Measurements from ENCODE around the gene PIGH.
"Not testable (repeated sequence)": the region's sequence is repeated elsewhere in the genome, so short reads cannot be mapped to it uniquely, and the experiment has no call there.

The PIGH gene

DNA sequence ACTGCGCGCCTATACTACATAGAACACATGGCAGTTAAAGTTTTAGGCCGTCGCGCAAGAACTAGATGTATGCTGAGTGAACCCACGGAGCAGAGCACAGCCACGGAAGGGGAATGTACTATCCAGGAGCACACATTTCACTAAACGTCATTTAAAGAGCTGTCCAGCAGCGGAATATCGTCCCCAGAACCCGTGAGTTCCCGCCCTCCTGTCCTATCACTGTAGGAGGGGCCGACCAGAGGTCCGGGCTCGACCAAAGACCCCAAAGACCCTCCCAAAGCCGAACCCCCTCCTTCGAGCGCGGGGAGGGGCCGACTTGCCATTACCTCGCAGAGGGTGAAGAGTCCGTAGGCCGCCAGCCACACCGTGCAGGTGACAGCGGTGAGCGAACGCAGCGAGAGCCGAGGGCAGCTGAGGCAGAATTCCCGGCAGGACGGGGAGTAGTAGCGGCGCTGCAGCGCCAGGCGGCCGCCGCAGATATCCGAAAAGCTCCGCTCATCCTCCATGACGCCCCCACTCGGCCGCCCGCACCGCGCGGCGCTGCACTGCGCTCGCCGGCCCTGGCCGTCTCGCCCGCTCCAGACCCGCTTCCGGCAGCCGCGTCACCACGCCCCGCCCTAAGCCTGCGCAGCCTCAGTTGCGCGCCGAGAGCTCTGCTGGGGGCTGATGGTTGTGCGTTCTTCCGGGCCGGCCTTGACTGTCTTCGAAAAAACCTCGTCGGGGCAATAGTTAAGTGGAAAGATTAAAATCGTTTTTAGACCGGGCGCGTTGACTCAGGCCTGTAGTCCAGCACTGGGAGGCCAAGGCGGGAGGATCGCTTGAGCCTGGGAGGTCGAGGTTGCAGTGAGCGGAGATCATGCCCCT is at the start of gene PIGH:
PIGH (minus strand) TSS at position 571 of the 864 bp plus-strand sequence; CDS start at position 506, 65 bp downstream.
- peak; percentile 80 for DNase-seq

GRCh38 chr14:67646131-67646530 is 46.1 kb upstream of the PIGH start:
- no peak for DNase-seq

GRCh38 chr14:67645414-67645813 is 45.3 kb upstream of the PIGH start:
- no peak for DNase-seq

- DNase-seq, result no peak
Observed at GRCh38 chr14:67644428-67644827, 44.4 kb upstream of the PIGH start.

- no peak for DNase-seq
Observed at GRCh38 chr14:67643713-67644112, 43.6 kb upstream of the PIGH start.

DNA sequence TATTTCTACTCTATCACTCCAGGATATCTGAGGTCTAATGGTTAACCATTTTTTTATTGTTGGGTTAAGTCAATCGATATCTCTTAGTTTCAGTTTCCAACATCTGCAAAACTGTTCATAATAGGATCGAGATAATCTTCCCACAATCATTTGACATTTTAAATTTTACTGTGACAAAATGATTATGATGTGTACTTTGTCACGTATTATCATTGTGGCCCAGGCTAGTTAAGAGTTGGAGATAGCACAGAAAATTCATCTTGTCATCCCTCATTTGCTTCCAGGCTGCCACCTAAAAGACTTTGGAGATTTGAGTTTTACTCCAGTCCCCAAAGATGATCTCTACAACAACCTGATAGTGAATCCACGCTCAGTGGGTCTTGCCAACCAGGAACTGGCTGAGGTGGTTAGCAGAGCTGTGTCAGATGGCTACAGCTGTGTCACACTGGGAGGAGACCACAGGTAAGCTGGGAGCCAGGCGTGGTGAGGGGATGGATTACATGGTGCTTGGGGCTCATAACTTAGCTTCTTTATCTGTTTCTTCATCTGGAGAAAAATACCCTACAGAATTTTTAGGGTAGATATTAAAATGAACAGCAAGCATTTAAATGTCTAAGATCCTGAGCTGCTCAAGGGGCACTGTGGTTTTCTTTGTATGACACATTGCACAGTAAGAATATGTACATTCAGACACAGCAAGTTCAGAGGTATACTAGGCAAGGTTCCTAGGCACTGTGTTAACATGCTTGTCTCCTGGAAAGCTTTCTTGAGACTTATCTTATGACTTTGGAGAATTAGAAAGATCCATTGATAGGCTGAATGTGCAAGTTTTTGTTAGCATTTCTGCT is 42.1 kb upstream of the PIGH start:
- DNase-seq, result no peak

DNA sequence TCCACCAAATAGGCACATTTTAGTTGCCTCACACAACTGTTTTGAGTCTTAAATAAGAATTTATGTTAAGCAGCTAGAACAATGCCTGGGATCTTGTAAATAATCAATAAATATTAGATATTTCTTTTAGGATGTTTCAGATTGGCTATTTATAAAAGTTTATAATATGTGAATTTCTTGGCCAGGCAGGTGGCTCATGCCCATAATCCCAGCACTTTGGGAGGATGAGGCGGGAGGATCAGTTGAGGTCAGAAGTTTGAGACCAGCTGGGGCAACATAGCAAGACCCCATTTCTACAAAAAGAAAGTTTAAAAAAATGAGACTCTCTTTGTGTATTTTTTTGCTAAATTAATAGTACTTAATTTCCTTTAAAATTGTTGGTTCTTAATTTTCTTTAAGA is 41.4 kb upstream of the PIGH start:
- no peak for DNase-seq

DNA sequence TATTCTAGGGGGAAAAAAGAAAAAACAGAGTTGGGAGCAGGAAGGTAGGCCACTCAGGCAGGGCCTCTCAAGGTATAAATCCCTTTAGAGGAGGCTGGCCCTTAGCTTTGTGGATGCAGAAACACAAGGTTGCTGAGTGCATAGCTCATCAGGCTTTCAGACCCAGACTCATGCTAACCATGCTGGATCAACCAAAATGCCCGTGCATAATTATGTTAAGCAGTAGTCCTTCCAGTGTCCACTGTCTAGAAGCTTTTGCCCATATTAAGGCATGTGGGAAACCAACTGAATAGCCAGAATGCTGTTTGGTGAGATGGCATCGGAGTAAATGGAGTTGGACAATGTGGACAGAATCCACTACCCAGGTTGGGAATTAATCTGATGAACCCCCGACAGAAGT is 38.6 kb upstream of the PIGH start:
- DNase-seq, result no peak

DNA sequence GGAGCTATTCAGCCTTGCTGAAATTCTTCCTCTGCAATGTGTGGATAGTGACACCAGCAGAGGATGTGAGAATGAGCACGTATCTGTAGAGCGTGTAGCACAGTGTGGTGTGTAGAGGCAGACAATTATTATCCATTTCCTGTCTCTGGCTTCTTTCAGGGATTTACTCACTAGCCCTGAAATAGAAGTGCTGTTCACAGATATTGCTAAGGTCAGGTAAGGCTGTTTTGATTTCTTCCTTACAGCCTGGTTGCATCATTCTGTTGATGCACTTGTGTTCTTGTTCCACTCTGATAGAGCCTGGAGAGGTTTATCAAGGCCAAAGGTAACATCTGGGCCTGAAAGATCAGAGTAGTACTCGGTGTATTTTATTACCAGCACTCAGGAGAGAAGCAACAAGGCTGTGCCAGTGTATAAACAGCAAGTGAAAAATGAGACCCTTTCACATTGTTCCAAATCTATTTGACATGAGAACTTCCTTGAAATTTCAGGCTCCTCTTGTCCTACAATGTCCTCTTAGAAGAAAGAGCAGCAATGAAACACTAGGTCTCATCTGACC is 36.4 kb upstream of the PIGH start:
- DNase-seq, result peak; percentile 98

GRCh38 chr14:67633451-67634147 is 33.5 kb upstream of the PIGH start:
- DNase-seq, result no peak

- no peak for DNase-seq
Observed at GRCh38 chr14:67630938-67631337, 30.9 kb upstream of the PIGH start.

- DNase-seq, result no peak
Observed at GRCh38 chr14:67630186-67630585, 30.1 kb upstream of the PIGH start.

DNA sequence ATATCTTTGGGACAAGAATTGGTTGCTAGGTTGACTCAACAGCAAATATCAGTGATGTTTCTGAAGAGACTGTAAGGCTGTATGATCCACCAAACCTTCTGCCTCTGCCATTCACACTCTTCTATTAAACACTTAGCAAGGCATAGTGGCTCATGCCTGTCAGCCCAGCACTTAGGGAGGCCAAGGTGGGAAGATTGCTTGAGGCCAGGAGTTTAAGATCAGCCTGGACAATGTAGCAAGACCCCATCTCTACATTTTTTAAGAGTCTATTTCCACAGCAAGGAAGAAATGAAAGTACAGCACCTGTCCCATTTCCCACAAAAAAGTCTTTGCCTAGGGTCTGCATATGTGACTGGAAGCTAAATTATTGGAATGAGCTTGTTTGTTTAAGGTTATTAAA is 27.5 kb upstream of the PIGH start:
- no peak for DNase-seq

DNA sequence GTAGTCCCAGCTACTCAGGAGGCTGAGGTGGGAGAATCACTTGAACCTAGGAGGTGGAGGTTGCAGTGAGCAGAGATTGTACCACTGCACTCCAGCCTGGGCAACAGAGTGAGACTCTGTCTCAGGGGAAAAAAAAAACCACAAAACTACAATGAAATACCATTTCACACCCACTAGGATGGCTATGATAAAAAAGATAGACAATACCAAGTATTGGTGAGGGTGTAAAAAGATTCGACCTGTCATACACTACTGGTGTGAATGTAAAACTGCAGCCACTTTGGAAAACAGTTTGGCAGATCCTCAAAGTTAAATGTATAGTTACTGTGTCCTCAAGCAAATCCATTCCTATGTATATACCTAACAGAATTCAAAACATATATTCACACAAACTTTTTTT is 26.1 kb upstream of the PIGH start:
- not testable (repeated sequence) for DNase-seq

DNA sequence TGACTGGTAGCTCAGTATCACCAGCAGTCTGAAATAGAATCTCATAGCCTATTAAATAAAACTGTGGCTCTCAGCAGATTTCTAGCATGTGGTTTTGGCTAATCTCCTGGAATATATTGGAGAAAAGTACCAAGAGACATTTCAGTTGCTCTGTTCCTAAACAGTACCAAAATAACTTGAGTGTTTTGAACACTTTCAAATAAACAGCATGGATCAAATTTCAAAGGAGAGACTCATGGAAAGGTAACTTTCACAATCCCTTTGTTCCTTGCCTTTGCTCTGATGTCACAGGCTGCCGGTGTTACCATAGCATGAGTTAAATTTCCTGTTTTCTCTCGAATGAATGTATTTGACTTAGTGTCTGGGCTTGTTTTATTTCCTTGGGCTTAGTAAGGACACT is 23.0 kb upstream of the PIGH start:
- peak; percentile 80 for DNase-seq

DNA sequence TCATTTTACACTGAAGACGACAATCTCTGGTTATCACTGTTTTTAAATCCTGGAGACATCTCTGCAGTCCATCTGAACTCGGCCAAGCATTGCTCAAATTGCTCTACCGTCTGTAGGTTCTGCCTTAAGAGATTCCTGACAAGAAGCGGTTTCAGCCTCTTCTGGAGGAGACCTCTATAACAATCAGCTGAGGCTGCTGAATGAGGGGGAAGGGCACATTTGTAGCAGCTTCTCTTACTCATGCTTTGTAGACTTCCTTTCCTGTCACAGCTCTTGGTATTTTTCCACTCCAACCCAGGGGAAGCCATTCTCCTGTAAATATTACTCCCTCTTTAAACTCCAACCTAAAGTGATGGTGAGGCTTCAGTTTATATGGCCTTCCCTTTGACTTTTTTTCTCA is 22.6 kb upstream of the PIGH start:
- DNase-seq, result peak; percentile 76

DNA sequence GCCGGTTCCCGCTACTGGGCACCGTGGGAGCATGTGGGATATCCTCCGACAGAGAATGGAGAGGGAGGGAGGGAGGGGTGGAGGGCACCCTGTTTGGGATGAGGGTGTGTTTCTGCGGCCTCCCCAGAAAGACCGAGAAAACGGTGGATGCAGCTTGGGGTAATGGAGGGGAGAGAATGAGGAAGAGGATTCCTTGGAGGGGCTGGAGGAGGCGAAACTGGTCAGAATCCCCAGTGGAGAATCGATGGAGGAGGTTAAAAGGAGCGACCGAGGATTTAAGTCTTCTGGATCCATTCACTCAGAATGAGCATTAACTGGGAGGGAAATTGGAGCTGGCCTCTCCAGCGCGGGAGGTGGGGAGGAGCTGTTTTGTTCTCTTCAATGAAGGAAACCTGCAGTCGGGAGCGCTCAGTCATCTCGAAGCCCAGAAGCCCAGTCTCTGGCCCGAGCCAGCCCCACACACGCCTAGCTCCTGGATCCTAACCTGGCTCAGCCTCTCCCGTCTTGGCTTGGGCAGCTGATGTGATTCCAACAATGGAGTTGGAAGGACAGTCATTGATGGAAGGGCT is 20.2 kb upstream of the PIGH start:
- peak; percentile 38 for DNase-seq

DNA sequence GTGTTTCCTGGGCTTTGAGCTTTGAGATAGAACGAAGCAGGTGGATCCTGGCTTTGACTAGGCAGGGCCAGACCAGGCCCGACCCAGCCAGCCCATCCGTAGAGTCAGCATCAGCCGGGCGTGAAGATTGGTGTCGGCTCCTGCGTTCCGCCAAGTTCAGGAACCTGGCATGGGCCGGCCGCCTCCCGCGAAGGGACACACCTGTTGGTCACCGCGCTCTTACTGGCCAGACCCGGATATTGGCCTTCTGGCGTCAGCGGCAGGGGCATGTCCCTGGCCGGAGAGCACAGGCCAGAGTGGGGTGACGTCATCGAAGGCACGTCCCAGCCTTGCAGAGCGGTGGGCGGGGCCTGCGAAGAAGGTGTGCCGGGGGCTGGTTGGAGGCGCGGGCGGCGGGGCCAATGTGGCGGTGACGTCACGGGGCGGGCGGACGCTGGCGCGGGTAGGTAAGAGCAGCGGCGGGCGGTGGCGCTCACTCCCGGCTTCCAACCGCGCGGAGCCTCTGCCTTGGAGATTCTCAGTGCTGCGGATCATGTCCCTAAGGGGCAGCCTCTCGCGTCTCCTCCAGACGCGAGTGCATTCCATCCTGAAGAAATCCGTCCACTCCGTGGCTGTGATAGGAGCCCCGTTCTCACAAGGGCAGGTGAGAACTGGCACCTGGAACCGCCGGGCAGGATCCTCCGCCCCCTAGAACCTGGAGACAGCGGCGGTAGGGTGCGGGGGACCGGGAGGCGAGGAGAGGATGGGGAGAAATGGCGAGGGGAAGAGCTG is 19.6 kb upstream of the PIGH start, which contains the start of gene ARG2:
ARG2 (plus strand) TSS at position 475 of the 771 bp plus-strand sequence; CDS start at position 533, 58 bp downstream.
- DNase-seq, result peak; percentile 96

- DNase-seq, result peak; percentile 59
Observed at GRCh38 chr14:67618617-67619063, 18.6 kb upstream of the PIGH start.

DNA sequence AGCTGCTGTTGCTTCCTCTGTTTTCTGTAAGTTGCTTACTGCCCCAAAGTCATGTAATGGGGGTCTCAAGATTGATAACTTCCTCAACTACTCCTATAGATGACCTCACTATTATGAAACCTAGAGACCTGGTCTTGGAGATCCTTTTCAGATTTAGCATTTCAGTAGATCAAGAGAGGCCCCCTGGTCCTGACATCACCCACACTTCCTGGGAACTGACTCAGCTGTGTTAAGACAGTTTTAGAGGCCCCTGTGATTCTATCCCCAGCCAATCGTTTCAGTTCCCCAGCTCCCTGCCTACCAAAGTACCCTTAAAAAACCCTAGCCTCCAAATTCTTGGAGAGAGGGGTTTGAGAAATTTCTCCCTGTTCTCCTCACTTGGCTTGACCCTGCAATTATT is 10.4 kb upstream of the PIGH start:
- no peak for DNase-seq

GRCh38 chr14:67609642-67610310 is 9.7 kb upstream of the PIGH start:
- no peak for DNase-seq

Data from DMS79 (cell line).